Measurements from ENCODE around the gene TEX35.

The TEX35 gene

DNA sequence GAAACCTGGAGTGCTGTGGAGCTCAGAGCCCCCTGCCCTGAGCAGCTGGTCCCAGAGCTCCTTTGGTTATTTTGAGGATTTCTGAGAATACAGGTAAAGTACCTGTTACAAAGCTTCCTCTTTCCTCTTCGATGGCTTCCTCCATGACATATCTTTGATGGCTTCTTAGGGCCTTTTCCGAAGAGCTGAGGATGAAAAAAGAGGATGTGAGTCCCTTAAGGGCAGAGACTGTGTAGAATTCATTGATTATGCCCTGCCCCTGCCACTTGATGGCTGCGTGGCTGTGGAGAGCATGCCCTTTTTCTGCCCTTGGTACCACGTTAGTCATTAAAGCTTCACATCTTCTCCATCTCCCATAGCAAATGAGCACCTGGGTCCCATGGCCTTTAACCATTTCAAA lies 14.2 kb downstream of the TEX35 start:
- no peak for DNase-seq

DNA sequence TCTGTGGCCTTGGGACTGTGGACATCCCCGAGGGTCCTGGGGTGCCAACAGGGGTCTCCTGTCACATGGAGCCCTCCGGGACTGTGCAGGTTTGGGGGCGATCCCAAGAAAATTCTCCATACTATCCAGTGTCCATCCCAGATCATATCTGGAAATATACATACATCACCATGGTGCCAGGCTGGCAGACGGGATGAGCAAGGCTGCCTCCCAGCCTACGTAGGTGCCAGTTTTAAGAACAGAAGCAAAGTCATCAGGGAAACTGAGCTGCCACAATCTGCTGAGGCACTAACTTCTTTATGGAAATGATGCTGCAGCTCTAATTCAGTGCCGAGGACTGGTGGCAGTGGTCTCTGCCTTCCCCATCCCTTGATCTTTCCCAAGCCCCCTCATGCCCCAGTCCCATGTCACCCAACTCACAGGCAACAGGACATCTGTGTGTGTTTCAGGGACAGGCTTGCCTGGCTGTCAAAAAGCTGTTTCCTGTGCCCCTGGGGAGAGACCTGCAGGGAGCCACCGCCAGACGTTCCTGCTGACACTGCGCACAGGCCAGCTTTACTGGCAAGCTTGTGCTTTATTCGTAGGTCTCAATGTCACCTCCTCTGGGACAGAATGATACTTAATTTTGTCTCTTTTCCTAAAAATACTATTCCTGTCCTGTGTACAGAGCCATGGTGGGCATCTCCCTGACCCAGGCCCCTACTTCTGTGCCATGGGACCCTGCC lies 15.5 kb downstream of the TEX35 start:
- peak; percentile 76 for DNase-seq

DNA sequence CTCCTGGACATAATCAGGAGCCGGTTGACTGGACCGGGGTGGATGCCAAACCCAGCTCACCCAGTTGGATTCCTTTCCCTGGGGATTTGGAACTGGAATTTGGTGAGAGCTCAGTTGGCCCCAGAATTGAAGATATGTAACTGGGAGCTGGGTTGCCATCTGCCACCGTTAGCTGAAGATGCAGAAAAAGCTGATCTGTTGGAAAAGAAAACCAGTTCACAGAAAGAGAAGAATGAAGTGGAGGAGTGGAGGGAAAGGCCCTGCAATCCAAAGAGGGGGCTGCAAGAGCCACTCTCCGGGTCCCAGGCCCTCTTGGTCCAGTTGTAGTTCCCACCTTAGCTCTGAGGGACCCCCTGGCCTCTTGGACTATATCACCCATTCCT lies 16.0 kb downstream of the TEX35 start:
- DNase-seq, result peak; percentile 34

DNA sequence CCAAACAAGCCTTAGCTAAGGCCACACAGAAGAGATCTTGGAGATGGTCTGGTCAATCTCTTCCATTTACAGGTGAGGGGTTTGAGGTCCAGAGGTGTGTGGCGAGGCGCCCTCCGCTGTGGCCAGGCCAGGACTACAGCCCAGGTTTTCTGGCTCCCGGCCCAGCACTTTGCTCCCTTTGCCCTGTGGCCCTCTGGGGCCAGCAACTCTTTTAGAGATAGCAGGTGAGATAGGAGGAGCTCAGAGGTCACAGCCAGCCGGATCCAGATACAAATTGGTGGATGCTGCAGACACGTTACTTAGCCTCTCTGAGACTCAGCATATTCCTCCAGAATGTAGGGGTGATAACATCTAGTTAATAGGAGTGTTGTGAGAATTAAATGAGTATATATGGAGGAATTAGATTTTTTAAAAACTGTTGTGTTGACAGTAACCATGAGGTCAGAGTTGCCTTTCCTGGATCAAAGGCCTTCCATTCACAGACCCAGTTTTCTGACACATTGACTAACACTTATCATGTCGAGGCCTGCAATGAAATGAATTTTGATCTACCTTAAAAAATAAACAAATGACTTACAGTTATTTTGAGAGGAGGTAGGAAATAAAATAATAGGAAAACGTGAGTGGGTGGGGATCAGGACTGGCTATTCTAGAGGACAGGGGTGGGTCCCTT lies 16.6 kb downstream of the TEX35 start:
- no peak for DNase-seq

DNA sequence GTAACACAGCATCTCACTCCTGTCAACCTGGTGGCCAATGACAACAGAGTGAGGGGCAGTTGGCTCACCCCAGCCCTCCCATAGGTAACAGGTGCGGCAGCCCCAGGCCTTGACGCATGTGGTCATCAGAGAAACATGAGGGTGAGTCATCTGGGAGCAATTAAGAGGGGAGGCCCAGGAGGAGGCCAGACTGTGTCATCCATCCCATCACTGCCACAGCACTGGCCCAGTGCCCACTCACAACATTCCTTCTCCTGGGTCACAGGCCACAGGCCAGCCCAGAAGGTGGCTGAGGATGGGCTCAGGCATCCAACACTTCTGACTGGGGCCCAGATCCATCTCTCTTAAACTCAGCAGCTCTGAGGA lies 17.1 kb downstream of the TEX35 start:
- no peak for DNase-seq

DNA sequence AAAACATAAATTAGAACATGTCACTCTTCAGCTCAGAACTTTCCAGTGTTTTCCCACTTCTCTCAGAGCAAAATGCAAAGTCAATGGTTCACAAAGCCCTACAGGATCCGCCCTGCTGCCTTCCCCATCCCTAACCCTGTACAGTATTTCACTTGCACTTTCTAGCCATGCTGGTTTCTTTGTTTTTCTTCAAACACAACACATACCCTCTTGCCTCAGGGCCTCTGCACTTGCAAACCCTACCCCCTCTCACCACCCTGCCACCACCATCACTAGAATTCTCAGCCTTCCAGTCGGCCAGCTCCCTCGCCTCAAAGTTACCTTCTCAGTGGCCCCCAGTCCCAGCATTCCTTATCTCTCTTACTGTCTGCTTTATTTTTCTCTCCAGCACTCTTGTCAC lies 17.6 kb downstream of the TEX35 start:
- DNase-seq, result no peak

DNA sequence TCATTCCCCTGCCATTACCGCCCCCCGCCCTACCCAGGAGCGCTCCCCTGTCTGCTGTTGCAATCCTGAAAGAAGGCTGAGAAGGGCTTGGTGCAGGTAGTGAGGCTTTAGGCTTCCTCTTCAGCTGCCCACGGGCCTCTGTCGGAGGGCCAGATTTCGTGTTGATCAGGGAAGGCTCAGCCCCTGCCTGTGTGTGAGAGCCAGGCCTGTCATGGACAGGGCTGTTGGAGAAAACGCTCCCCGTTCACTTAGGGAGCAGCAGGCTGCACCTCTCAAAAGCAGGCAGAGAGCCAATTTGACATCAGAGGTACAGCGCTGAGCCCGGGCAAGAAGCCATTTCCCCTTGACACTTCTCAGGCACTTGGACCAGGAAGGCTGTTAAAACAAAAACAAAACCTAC lies 19.0 kb downstream of the TEX35 start:
- peak; percentile 75 for DNase-seq

GRCh38 chr1:178532392-178532791 lies 19.5 kb downstream of the TEX35 start:
- DNase-seq, result peak; percentile 79

DNA sequence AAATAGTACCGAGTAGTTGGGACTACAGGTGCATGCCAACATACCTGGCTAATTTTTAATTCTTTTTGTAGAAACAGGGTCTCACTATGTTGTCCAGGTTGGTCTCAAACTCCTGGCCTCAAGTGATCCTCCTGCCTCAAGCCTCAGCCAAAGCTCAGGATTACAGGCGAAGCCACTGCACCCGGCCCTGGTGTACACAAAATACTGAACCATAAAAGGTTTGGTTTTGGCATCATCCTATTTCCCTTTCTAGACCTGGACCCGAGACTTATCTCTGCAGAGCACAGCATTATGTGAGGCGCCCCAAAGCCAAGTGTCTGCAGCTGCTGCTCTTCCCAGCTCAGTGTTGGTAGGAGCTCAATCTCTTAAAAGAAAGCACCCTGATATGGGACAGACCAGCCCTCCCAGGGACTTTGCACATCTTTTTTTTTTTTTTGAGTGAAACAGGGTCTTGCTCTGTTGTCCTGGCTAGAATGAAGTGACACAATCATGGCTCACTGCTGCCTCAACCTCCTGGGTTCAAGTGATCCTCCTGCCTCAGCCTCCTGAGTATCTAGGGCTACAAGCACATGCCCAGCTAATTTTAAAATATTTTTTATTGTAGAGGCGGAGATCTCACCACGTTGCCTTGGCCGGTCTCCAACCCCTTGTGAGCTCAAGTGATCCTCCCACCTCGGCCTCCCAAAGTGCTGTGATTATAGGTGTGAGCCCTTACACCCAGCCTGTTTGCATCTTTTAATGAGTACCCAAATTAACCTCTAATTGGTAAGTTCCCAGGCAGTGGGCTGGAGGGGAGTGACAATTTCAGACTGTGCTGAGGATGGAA lies 20.4 kb downstream of the TEX35 start:
- no peak for DNase-seq

- no peak for DNase-seq
Observed at GRCh38 chr1:178534137-178534868, 21.4 kb downstream of the TEX35 start.

- no peak for DNase-seq
Observed at GRCh38 chr1:178536329-178536728, 23.4 kb downstream of the TEX35 start.

GRCh38 chr1:178536844-178537371 lies 24.0 kb downstream of the TEX35 start:
- no peak for DNase-seq

- DNase-seq, result no peak
Observed at GRCh38 chr1:178537382-178538090, 24.6 kb downstream of the TEX35 start.

- DNase-seq, result no peak
Observed at GRCh38 chr1:178538192-178538916, 25.4 kb downstream of the TEX35 start.

DNA sequence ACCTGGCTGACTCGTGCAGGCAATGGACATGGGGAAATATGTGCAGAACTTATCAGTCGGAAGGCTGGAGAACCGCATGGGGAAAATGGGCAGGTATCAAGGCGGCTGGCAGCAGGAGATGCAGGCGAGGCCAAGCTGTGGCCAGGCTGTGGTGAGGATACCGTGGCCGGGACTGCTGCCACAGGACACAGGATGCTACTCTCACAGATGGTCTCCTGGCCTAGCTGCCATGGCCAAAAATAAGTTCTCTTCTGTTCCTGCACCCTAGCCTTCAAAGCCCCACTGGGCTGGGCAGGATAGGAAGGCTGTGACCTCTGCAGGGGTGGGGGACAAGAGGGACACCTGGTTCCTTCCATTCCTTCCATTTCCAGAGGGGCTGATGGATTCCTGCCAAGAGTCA lies 26.4 kb downstream of the TEX35 start:
- no peak for DNase-seq

- DNase-seq, result no peak
Observed at GRCh38 chr1:178540204-178540603, 27.3 kb downstream of the TEX35 start.

DNA sequence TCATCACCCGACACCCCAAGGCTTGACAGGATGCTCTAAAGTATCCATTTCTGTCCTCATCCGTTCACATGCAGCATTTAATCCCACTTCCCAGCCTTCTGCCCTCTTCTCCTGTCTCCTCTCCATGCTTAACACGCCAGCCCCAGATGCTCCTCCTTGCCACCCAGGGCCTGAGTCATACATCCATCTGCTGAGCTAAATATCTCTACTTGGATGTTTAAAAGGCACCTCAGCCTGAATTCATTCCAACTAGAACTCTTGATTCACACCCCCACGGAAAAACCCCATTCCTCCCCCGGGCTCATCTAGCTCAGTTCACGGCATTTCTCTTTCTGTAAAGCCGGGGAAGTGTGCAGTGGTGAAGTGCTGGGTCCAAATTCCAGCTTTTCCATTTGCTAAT lies 27.7 kb downstream of the TEX35 start:
- peak; percentile 82 for DNase-seq

DNA sequence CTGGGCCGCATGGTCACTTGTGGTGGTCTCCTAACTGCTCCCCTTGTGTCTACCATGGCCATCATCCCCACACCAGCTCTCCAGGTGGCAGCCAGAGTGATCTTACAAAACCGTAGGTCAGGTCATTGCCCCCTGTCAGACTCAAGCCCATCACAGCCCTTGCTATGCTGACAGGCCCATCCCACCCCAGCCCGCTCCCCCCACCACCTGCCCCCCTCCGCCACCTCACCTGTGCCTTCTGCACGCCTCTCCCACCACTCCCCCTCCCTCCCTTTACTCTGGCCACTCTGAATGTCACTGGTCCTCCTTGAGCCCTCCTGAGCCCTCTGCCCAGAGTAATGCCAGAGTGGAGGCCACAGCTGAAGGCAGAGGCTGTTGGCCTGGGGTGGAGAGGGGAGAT lies 28.5 kb downstream of the TEX35 start:
- DNase-seq, result no peak

DNA sequence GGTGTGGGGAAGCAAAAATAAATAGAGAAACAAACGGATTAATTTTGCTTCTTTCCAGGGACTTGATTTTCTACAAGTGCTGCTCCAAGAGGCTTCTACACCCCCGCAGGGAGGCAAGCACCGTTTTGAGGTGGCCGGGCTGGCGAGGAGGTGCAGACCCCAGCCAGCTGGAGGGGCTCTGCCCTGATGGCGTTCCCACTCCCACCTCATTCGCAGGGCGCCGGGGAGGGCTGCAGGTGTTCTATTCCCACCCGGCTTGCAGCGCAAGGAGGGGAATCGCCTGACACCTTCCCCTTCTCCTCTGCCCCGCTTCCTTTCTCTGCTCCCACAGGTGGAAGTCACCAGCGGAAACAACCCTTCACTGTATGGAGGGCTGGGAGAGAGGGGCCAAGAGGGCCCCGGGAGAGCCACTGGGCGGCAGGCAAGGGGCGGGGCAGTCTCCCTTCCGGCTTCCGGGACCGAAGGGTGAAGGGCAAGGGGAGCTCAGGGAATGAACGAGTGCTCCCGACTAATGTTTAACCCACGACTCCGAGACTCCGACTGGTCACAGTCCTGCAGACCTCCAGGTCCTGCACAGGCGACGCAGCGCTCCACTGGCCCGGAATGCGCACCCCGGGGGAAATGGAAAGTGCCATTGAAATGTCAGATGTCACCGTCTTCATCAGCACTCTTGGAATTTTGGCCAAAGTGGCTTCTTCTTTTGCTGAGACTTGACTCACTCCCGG lies 29.1 kb downstream of the TEX35 start:
- peak; percentile 22 for DNase-seq

GRCh38 chr1:178542554-178543289 lies 29.8 kb downstream of the TEX35 start:
- DNase-seq, result peak; percentile 59

All from NCI-H2171 treated with DMSO at 0.1 percent for 48 hours (cell line).